ENCODE measurements around the gene MAN2A2. TPM values are rescaled to one million over a fixed set of nuclear protein-coding genes. Genes with fewer than 3 reads are reported as not detected.
"Not testable (repeated sequence)": the region's sequence is repeated elsewhere in the genome, so short reads cannot be mapped to it uniquely, and the experiment has no call there.

MAN2A2 gene
- total RNA-seq, 2 experiments from 2014 or later: 69.1 to 74.1 TPM

- no peaks in the 10 kb centered on the region for H3K27me3 Mint-ChIP-seq
- H3K9me3 Mint-ChIP-seq: no peaks in the 10 kb centered on the region
- H3K36me3 Mint-ChIP-seq: peaks cover 9% of the 10 kb centered on the region
- no peak for DNase-seq
- H3K4me1 Mint-ChIP-seq: no peaks in the 10 kb centered on the region
- no peak overlapping the region for H3K4me3 Mint-ChIP-seq
- no peak overlapping the region for H3K27ac Mint-ChIP-seq
These were observed 11.4 kb downstream of the MAN2A2 start for GRCh38 chr15:90914305-90915080.

DNA sequence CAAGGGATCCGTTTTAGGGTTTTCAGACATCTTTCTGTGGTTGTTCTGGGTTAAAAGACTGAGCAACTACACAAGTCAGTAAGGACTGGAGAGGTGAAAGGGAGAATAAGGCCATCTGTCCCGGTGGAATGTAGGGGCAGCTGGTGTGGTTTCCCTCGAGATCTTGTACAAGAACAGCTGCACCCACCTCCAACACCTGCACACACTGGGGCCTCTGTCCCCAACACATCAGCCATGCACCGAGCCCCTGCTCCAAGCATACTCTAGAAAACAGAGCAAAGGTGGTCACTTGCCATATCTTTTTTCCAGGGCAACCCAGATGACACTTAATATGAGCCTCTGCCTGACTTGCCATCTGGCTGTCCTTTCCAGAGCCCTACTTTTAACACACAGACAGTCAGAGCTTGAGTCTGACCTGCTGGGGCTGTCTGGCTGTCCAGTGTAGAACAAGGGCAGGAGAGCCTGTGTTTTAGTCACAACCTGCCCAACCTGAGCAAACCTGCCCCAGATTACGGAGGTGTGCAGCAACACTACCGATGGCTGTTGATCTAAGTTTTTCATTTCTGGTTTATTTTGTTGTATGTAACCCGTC lies 12.2 kb downstream of the MAN2A2 start:
- Mint-ChIP-seq H3K36me3 (peaks cover 13% of the 10 kb centered on the region), H3K4me3 (no peak overlapping the region), H3K27ac (no peak overlapping the region), H3K9me3 (no peaks in the 10 kb centered on the region), H3K27me3 (no peaks in the 10 kb centered on the region), H3K4me1 (no peaks in the 10 kb centered on the region)
- DNase-seq: no peak

DNA sequence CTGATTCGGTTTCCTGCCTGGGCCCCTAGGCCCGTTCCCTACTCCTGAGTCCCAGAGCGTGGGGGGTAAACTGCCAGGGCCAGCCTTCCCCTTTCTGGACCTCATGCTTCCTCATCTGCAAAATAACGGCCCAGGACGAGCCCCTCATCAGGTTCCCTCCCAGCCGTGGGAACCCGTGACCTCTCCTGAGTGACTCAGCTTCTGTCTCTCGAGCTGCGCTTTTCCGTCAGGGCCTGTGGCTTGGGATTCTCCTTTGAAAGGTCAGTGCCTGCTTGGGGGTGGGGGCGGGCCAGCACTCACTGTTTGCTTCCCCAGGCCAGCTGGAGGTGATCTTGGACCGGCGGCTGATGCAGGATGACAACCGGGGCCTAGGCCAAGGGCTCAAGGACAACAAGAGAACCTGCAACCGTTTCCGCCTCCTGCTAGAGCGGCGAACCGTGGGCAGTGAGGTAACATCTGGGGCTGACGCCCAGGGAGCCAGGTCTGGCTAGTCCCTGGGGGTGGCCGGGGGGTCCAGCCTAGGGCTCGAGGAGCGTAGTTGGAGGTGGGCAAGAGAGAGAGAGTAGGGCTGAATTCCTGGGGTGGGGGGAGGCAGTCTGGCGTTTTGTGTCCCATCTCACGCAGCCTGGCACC lies 12.8 kb downstream of the MAN2A2 start:
- H3K4me3 Mint-ChIP-seq: no peak overlapping the region
- no peaks in the 10 kb centered on the region for H3K4me1 Mint-ChIP-seq
- no peaks in the 10 kb centered on the region for H3K27me3 Mint-ChIP-seq
- DNase-seq: no peak
- no peaks in the 10 kb centered on the region for H3K9me3 Mint-ChIP-seq
- H3K36me3 Mint-ChIP-seq: peaks cover 13% of the 10 kb centered on the region
- no peak overlapping the region for H3K27ac Mint-ChIP-seq

DNA sequence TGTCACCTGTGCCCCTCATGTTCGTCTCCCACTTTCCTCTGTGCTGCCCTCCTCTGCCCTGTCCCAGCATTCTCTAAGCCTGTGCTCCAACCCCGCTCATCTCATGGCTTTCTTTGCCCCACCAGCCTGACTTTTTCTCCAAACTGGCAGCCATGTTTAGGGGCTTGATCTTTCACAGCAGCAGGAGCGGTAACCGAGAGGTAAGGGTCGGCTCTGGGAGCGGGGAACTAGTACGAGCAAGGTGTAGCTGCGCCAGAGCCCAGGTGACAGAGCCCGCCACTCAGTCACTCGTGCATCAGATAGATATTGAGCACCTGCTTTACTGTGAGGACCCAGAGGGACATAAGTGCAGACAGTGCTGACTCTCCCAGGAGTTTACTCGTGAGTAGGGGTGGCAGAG lies 13.4 kb downstream of the MAN2A2 start:
- H3K36me3 Mint-ChIP-seq: peaks cover 16% of the 10 kb centered on the region
- no peak for DNase-seq
- no peak overlapping the region for H3K4me3 Mint-ChIP-seq
- H3K9me3 Mint-ChIP-seq: no peaks in the 10 kb centered on the region
- no peaks in the 10 kb centered on the region for H3K4me1 Mint-ChIP-seq
- H3K27ac Mint-ChIP-seq: no peak overlapping the region
- no peaks in the 10 kb centered on the region for H3K27me3 Mint-ChIP-seq

- Mint-ChIP-seq H3K27me3 (no peaks in the 10 kb centered on the region), H3K4me3 (no peak overlapping the region), H3K9me3 (no peaks in the 10 kb centered on the region), H3K27ac (no peak overlapping the region), H3K36me3 (peaks cover 19% of the 10 kb centered on the region), H3K4me1 (no peaks in the 10 kb centered on the region)
- no peak for DNase-seq
These were observed 14.5 kb downstream of the MAN2A2 start for GRCh38 chr15:90917569-90917968.

DNA sequence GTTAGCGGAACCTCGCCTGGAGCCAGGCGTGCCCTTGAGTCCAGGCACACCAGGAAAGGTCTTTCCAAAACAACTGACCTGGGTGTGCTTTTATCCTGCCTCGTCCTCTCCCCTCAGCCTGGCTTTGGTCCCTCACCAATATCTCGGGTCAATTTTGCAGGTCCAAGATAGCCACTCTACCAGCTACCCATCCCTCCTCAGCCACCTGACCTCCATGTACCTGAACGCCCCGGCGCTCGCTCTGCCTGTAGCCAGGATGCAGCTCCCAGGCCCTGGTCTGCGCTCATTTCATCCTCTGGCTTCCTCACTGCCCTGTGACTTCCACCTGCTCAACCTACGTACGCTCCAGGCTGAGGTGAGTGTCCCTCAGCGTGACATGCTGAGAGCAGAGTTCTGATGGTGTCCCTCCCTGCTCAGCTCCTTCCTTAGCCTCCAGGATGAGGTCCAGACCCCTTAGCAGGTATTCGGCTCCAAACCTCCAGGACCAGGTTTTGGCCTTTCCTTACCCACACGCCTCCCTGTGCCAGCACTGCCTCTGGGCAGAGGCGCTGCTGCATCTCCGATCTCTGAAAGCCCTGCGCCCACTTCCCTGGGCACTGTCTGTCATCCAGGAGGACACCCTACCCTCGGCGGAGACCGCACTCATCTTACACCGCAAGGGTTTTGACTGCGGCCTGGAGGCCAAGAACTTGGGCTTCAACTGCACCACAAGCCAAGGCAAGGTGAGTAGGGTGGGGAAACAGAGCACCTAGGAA lies 15.1 kb downstream of the MAN2A2 start:
- no peak overlapping the region for H3K4me3 Mint-ChIP-seq
- H3K27ac Mint-ChIP-seq: no peak overlapping the region
- no peaks in the 10 kb centered on the region for H3K9me3 Mint-ChIP-seq
- H3K4me1 Mint-ChIP-seq: peaks cover 2% of the 10 kb centered on the region
- no peaks in the 10 kb centered on the region for H3K27me3 Mint-ChIP-seq
- H3K36me3 Mint-ChIP-seq: peaks cover 19% of the 10 kb centered on the region
- no peak for DNase-seq

- Mint-ChIP-seq H3K27ac (no peak overlapping the region), H3K9me3 (no peaks in the 10 kb centered on the region), H3K4me1 (peaks cover 2% of the 10 kb centered on the region), H3K4me3 (no peak overlapping the region), H3K27me3 (no peaks in the 10 kb centered on the region), H3K36me3 (peaks cover 19% of the 10 kb centered on the region)
- no peak for DNase-seq
These were observed 15.7 kb downstream of the MAN2A2 start for GRCh38 chr15:90918835-90919234.

DNA sequence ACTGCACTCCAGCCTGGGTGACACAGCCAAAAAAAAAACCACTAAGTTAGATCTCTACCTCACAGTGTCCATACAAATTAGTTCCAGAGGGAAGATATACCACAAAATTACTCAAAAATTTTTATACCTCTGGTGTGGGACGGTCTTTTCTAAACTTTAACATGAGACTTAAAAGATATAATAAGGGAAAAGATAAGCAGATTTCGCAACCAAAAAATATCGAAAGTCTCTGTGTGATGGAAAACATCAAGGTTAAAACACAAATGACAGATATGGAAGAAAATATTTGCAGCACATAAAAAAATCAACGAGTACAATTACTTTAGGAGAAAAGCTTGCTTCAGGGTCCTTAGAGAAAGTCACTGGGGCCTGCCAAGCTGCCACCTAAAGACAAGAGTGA lies 18.8 kb downstream of the MAN2A2 start:
- H3K36me3 Mint-ChIP-seq: peaks cover 16% of the 10 kb centered on the region
- no peak overlapping the region for H3K27ac Mint-ChIP-seq
- peaks cover 7% of the 10 kb centered on the region for H3K4me1 Mint-ChIP-seq
- H3K4me3 Mint-ChIP-seq: no peak overlapping the region
- no peak for DNase-seq
- H3K9me3 Mint-ChIP-seq: no peaks in the 10 kb centered on the region
- H3K27me3 Mint-ChIP-seq: no peaks in the 10 kb centered on the region

DNA sequence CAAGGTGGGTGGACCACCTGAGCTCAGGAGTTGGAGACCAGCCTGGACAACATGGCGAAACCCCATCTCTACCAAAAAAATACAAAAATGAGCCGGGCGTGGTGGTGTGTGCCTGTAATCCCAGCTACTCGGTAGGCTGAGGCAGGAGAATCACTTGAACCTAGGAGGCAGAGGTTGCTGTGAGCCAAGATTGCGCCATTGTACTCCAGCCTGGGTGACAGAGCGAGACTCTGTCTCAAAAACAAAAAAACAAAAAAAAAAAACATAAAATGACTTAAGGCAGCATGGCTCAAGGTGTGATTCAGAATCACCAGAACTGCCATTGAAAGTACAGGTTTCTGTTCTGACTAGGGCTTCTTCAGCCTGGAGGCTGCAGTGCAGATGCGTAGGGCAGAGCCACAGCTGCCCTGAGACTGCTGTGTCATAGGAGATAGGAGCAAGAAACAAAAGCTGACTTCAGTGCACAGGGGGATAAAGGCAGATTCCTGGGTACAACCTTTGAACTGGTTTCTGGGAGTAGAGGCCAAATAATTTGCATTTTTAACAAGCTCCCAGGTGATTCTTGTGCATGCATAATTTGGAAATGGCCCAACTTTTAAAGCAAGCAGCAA lies 19.7 kb downstream of the MAN2A2 start:
- H3K4me1 Mint-ChIP-seq, H3K9me3 Mint-ChIP-seq, DNase-seq, H3K27me3 Mint-ChIP-seq, H3K27ac Mint-ChIP-seq, H3K4me3 Mint-ChIP-seq: not testable (repeated sequence)
- H3K36me3 Mint-ChIP-seq: peaks cover 16% of the 10 kb centered on the region

DNA sequence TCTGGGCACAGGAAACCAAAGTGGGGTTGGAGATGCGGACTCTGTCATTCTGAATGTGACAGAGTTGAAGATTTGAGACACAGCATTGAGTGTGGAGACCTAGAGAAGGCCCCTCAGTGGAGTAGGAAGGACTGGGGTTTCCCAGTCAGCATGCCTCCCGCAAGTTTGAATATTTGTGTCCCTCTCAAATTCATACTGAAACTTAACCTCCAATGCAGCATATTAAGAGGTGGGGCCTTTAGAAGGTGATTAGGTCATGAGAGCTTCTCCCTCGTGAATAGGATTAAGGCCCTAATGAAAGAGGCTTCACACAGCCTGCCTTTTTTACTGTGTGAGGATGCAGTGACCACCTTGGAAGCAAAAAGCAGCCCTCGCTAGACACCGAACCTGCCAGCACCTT lies 21.3 kb downstream of the MAN2A2 start:
- H3K4me3 Mint-ChIP-seq: no peak overlapping the region
- DNase-seq: no peak
- no peaks in the 10 kb centered on the region for H3K9me3 Mint-ChIP-seq
- H3K27ac Mint-ChIP-seq: peak overlapping the region; percentile 26
- H3K36me3 Mint-ChIP-seq: peaks cover 9% of the 10 kb centered on the region
- peaks cover 15% of the 10 kb centered on the region for H3K4me1 Mint-ChIP-seq
- no peaks in the 10 kb centered on the region for H3K27me3 Mint-ChIP-seq

DNA sequence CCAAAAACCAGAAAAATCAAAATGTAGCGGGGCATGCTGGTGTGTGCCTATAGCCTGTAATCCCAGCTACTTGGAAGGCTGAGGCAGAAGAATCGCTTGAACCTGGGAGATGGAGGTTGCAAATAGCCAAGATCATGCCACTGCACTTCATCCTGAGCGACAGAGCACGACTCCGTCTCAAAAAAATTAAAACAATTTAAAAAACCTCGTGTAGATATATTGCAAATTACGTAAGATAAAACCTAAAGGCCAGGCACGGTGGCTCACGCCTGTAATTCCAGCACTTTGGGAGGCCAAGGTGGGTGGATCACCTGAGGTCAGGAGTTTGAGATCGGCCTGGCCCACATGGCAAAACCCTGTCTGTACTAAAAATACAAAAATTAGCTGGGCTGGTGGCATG lies 23.7 kb downstream of the MAN2A2 start:
- Mint-ChIP-seq H3K36me3 (peaks cover 10% of the 10 kb centered on the region), H3K4me1 (peaks cover 31% of the 10 kb centered on the region)
- H3K27me3 Mint-ChIP-seq, DNase-seq, H3K9me3 Mint-ChIP-seq, H3K27ac Mint-ChIP-seq, H3K4me3 Mint-ChIP-seq: not testable (repeated sequence)

DNA sequence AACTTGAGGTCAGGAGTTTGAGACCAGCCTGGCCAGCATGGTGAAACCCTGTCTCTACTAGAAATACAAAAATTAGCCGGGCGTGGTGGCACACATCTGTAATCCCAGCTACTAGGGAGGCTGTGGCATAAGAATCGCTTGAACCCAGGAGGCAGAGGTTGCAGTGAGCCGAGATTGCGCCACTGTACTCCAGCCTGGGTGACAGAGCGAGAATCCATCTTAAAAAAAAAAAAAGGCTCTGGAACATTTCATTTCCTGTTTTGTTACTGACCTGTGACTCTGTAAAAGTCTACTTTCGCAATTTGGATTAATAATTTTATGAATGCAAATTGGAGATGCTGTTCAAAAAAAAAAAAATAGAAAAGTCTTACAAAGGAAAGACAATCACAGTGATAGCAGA lies 25.0 kb downstream of the MAN2A2 start:
- not testable (repeated sequence) for H3K27ac Mint-ChIP-seq, DNase-seq, H3K9me3 Mint-ChIP-seq, H3K36me3 Mint-ChIP-seq, H3K27me3 Mint-ChIP-seq
- Mint-ChIP-seq H3K4me3 (peak overlapping the region; percentile 42), H3K4me1 (peaks cover 33% of the 10 kb centered on the region)

GRCh38 chr15:90929246-90930019 lies 26.3 kb downstream of the MAN2A2 start:
- Mint-ChIP-seq H3K27me3 (no peaks in the 10 kb centered on the region), H3K4me1 (peaks cover 37% of the 10 kb centered on the region), H3K4me3 (peak overlapping the region; percentile 98), H3K36me3 (peaks cover 9% of the 10 kb centered on the region), H3K9me3 (no peaks in the 10 kb centered on the region), H3K27ac (peak overlapping the region; percentile 99)
- DNase-seq: no peak

DNA sequence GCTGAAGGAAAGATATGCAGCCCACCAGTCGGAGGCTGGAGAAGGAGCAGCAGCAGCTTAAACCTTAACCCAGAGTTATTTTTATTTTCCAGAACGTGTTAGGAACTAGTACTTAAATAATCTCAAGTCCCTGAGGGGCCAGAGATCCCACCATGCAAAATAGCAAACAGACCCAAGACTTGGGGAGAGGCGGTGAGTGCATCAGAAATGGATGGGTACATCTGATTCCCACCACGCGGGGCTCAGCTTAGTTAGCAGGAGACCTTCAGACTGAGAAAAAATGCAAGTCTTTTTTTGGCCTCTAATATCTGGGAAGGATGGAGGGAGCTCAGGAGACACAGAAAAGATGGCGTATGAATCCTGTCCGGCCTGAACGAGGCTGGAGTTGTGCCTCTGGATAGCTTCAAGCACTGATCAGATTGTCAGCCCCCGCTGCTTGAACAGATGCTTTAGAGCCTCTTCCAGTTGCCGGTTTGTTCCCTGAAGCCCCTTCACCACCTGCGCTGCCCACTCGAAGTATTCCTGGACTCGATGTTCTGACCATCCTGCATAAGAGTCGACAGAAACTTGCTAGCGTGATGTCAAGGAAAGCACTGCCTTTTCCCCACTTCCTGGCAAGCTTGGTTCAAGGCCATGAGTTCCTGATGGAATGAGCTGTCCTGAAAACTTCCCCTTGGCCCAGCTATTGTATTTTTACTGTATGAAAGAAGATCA lies 27.9 kb downstream of the MAN2A2 start:
- Mint-ChIP-seq H3K27me3 (no peaks in the 10 kb centered on the region), H3K4me3 (peak overlapping the region; percentile 98), H3K9me3 (no peaks in the 10 kb centered on the region), H3K4me1 (peaks cover 40% of the 10 kb centered on the region), H3K36me3 (peaks cover 10% of the 10 kb centered on the region), H3K27ac (peak overlapping the region; percentile 99)
- no peak for DNase-seq
